Choroid plexus epithelial cell (primary cell): ENCODE data around the gene NHSL1.
A peak's percentile ranks its signal among the peaks of the same experiment; 100 is the strongest.

Experiments used
- DNase-seq: peaks from one replicate; pipeline ENCODE4 v3.0.0-alpha.2; 2010; ENCODE audit warnings: low read depth
- H3K4me3 ChIP-seq: 2 replicates; pipeline ENCODE4 v1.5.1; 2011; ENCODE audit warnings: low read depth, mild to moderate bottlenecking, control low read depth, low read length, moderate library complexity
- CTCF ChIP-seq: conservative IDR thresholded peaks from 2 replicates; pipeline ENCODE4 v1.5.1; 2011; ENCODE audit warnings: low read depth, mild to moderate bottlenecking, control low read depth, inconsistent platforms, low read length, moderate library complexity

Gene NHSL1

GRCh38 chr6:138377042-138377441, 122.3 kb downstream of the NHSL1 start:
- DNase-seq, result no peak
- no peak overlapping the region for H3K4me3 ChIP-seq
- TF ChIP-seq CTCF, result no peak

GRCh38 chr6:138374815-138375214, 124.5 kb downstream of the NHSL1 start:
- no peak for TF ChIP-seq CTCF
- no peak overlapping the region for H3K4me3 ChIP-seq
- no peak for DNase-seq

DNA sequence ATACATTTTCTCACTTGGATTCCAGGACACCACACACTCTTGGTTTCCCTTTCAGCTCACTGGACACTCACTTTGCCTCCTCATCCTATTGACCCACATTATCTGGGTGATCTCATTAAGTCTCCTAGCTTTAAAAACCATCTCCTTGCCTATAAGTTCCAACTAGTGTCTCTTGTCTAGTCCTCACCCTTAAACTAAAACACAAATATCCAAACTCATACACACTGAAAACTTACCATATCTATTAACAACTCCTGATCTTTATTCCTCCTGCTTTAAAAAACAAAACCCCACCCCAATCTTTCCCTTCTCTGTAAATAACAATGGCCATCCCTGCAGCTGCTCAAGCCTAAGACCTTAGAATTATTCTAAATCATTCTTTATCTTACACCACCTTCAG, 125.1 kb downstream of the NHSL1 start:
- DNase-seq, result no peak
- TF ChIP-seq CTCF, result no peak

DNA sequence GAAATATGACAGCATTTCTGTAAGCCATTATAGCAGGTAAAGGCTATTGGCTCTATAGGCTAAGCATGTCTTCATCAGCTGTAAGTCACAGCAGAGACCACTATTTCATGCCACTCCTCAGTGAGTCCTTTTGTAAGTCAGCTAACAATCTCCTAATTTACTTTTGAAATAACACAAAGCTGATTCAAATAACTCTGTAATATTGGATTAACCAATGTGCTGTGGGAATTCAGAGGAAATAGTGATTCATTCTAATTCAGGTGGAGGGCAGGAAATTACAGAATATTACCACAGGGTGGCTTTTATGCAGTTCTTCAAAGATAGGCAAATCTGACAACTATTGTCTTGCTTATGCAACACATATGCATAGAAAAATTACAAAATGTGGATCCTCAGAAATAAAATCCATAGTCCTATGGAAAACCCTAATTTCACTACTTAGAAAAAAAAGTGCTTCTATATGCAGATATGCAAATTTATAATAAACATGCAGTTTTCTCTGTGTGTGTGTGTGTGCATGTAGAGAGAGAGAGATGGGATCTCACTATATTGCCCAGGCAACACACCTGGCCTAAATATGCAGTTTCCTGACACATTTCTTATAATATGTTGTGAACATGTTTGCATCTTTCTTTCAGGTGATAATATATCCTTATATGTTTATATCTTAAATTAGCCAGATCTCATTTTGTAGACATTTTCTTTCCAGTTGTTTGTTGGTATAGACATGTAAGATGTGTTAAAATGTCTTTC, 126.4 kb downstream of the NHSL1 start:
- TF ChIP-seq CTCF, result no peak
- peak; percentile 45 for DNase-seq
- H3K4me3 ChIP-seq, result no peak overlapping the region

More for the DNA sequence above, 125.1 kb downstream of the NHSL1 start:
- no peak overlapping the region for H3K4me3 ChIP-seq
